Uterus (tissue), 2 donors: Measurements from ENCODE around the gene SLC44A1.

Experiments used
- CTCF ChIP-seq, 4 experiments: fragments of 200-600 bp in 2 of 4; fragments of 450-650 bp in 2 of 4; sonication (generic) in 2 of 4; IDR thresholded peaks; one replicate each; pipeline ENCODE4 v1.5.1; 2016 to 2019; ENCODE audit warnings: antibody characterized with exemption in 4 of 4, mild to moderate bottlenecking in 2 of 4, moderate library complexity in 1 of 4
- POLR2A ChIP-seq, 2 donors: fragments of 450-650 bp; IDR thresholded peaks; one replicate each; pipeline ENCODE4 v1.6.1; 2016; ENCODE audit warnings: antibody characterized with exemption in 2 of 2, mild to moderate bottlenecking in 1 of 2, moderate library complexity in 1 of 2

- TF ChIP-seq CTCF (IDR thresholded peaks at IDR 0.05) (no peak), POLR2A (IDR thresholded peaks at IDR 0.05) (no peak)
Observed at GRCh38 chr9:105299190-105299854, 54.9 kb downstream of the SLC44A1 start.
